Activated CD4-positive, alpha-beta T cell treated with anti-CD3 and anti-CD28 coated beads, Interleukin-10, Interleukin-2, amounts not matched to agents 100 ng/mL and 50 ng/mL, durations not matched to agents 16 hours and 8 hours (primary cell): ENCODE measurements around the gene ZFYVE26.
A peak's percentile ranks its signal among the peaks of the same experiment; 100 is the strongest.
"Not testable (repeated sequence)": the region's sequence is repeated elsewhere in the genome, so short reads cannot be mapped to it uniquely, and the experiment has no call there.

ENCODE experiments used
- DNase-seq: peaks from one replicate; pipeline ENCODE4 v3.0.0-alpha.2; 2020

Gene ZFYVE26

DNA sequence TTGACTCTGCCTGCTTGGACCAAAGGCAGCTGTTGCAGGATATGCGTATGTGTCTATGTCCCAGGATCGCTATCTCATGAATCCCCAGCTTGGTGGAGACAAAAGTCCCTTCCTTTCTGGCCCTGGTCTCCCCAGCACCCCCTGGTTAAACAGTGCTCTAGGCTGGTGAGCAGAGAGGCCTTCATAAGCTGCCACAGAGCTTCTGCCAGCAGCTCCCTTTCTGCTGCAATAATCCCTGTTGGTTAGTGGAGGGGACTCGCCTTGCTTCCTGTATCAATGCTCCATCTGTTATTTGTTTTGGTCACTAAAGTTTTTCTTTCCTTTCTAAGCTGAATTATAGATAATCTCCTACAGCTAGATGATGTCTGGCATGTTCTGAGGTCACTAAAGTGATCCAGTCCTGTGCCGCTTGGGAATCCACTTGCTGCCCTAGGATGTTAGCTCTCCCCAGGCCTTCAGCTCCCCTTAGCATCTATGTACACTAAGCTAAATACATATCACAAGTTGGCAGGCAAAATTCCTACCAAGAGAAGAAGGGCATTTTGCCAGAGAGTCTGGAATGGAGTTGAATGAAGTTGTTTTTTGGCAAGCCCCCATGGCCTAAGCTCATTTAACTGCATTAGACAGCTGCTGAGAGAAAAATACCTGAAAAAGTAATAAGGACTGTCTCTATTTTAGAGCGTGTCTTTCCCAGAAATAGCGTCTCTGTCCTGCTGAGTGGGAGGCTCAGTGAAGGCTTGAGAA lies 66.9 kb downstream of the ZFYVE26 start:
- DNase-seq = no peak

DNA sequence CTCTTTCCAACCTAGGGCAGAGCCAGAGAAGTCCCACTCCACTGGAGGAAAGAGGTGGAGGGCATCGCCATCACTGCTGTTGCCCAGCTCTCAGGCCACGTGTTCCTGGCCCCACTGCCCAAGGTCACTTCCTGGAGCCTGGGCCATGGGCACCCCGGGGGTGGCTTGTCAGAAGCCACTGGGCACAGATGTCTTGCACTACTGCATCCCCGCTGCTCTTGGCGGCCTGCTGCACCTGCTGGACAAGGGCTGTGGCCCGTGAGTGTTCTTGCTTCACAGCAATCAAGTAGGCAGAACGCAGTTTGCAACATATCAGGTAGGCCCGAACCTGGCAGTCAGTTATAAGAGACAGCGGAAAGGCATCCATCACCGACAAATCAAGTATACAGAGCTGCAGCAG lies 68.1 kb downstream of the ZFYVE26 start:
- no peak for DNase-seq

DNA sequence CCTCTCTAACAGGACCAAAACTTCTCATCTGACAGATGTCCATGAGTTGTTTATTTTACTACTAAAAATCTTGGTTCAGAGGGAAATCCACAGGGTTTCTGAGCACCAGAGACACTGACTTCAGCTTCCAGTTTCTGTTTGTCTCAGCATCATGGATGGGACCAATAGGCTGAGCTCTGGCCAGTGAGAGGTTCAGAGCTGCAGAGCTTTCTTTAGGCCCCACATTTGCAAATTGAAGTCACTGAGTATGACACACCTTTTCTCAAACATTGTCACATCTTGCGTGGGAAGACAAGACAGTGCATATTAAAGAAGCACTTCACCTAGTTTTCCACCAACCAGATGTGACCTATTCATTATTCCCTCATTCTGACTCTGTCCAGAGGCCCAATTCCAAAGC lies 69.5 kb downstream of the ZFYVE26 start:
- peak; percentile 53 for DNase-seq

DNA sequence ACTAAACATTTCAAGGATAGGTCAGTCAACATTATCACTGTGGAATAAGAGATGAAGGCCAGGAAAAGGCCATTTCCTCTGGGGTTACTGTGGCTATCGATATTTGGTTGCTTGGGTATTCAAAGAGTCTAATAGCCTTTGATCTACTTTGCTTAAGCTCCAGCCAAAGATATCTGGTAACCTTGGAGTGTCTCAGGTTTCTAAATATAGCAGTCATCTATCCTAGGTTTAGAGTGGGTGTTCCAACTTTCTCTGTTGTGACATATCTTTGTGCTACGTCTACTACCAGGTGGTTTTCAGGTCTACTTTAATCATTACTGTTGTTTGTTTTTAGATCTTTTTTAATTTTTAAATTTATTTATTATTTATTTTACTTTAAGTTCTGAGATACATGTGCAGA lies 72.3 kb downstream of the ZFYVE26 start:
- no peak for DNase-seq

DNA sequence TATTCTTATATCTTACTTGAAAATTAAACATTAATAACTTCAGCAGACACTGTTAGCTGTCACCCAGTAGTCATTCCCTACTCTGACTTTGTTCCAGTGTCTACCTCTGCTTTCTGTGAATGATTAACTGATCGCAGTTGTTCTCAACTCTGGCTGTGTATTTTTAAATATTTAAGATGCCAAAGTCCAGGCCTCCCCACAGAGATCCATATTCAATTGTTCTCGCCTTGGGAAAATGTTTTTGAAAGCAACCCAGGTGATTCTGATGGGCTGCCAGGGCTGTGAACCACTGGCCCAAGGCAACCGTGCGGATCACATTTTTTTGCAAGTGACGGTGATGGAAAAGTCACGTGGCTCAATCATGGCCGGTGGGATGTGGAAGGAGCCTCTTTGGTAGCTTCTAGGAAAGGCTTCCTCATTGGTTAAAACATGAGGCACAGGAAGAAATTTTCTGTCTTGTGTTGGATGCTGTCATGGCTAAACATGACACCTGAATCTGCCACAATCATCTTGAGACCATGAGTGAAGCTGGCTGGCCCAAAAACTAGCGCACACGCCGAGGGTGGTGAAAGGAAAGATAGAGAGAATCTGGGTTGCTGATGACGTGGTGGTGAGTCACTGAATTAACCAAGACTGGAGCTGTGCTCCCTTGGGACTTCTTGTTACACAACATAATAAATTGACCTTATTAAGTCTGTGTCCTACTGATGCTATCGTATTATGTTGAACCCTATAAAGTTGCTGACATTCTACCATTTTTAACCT lies 77.5 kb downstream of the ZFYVE26 start:
- no peak for DNase-seq

DNA sequence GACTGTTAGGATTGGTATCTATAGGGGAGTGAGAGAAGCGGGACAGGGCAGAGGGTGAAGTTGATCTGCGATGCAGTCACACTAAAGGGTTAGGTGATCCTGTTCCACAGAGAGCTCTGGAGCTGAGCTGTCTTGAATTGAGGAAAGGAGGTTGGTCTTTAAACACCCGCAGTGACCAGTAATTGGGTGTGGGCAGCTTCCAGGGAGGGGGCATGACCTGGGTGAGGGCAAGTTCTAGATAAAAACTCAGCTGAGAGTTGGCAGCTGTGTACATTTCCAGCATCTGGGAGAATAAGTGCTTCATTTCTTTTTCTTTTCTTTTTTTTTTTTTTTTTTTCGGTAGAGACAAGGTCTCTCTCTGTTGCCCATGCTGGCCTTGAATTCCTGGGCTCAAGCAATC lies 79.6 kb downstream of the ZFYVE26 start:
- no peak for DNase-seq

DNA sequence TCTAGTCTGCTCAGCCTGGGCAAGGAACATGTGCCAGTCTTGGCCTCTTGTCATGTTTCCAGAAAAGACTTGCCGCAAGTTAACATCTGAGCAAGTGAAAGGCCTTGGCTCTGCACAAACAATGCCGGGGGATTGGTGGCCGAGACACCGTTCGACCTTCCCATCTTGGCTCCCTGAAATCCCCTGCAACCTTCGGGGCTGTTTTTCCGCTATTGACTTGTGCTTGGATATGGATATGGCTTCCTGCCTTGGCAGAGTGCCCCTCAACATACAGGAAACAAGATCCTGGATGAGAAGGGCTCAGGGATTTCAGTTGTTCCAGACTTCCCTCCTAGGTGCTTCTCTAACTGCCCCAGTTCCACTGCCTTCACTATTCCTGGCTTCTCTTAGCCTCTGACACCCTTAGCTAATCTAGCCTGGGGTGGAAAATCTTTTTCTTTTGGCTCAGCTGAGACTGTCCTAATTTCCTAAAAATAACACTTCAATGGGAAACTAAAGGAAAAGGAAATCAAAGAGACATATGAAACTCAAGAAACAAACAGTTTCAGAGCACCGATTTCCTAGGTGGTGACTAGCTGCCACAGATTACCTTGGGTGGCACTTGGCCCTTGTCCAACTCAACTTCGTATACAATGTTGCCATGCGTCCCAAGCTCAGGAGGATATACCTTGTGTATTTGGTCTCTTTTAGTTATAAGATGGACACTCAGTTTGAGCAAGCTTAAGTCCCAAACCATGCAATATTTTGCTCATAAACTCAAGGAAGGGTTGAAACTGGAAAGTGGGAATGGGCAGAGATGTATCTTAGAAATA lies 80.8 kb downstream of the ZFYVE26 start:
- no peak for DNase-seq

DNA sequence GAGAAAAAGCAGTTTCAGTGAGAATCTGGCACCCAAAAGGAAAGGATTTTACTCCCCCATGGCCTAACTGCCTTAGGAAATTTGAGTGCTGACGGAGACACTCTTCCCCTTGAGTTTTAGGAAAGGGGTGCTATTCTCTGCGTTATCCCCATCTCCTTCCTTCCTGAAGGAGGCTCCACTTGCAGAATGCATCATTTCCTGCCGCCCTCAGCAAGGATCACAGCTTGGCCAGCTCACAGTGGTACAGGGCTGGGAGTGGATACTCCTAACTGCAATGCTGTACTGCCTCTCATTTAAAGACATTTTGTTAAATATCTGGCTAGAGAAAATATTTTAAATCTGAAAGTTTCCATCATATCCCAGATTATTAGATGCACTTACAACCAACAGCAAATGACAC lies 81.7 kb downstream of the ZFYVE26 start:
- no peak for DNase-seq

DNA sequence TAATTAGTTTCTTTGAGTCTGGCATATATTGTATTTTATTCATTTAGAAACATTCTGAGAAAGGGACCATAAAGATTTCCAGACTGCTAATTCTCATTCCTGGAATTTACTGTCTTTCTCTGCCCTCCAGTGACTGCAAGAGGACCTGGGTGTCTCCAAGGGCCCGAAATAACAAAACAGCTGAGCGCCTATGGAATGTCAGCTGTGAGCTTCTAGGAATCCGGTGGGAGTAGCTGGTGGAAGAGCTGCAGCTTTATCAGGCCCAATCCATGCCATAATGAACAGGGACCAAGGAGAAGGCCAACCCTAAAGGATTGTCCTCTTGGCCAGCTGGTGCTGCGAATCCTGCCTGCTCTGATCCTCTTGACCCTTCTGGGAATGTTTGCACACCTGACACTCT lies 82.8 kb downstream of the ZFYVE26 start:
- no peak for DNase-seq

DNA sequence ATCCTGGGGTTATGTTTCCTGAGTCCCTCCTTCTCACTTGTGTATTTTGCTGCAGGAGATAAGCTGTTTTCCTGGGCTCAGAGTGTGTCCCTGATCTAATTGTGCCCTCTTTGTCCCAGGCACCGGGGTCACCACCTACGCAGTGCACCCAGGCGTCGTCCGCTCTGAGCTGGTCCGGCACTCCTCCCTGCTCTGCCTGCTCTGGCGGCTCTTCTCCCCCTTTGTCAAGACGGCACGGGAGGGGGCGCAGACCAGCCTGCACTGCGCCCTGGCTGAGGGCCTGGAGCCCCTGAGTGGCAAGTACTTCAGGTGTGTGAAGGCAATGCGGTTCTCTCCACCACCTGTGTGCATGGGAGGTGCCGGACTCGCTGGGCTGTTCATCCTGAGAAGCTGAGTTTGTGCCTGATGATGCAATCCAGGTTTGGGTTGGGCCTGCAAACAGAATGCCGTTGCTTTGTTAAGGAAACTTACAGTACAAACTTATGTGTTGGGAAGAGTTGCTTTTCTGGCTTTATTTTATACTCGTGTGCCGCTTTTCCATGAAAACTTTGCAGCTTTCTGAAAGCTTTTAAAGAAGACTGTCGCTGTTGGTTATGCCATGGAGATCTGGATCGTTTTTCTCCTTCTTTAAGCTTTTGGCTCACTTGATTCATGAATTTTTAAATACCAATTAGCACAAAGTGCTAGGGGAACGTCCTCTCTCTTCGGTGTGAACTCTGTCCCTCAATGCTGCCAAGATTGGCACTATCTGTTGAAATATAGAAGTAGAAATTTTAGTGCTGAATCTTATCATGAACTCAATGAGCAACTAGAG lies 87.1 kb downstream of the ZFYVE26 start:
- DNase-seq = no peak

DNA sequence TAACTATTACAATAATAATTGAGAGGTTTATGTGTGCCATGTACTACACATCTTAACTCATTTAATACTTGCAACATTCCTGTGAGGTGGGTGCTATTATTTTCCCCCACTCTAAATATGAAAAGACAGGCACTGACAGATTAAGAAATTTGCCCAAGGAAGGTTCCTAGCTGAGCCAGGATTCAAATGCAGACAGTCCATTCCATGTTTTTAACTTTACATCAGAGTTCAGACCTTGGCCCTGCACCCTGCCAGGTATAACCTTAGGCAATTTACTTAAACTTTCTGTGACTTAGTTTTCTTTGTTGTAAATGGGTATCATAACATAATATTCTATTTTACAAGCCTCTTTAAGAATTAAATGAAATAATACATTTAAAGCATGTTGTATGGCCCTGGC lies 88.1 kb downstream of the ZFYVE26 start:
- no peak for DNase-seq

DNA sequence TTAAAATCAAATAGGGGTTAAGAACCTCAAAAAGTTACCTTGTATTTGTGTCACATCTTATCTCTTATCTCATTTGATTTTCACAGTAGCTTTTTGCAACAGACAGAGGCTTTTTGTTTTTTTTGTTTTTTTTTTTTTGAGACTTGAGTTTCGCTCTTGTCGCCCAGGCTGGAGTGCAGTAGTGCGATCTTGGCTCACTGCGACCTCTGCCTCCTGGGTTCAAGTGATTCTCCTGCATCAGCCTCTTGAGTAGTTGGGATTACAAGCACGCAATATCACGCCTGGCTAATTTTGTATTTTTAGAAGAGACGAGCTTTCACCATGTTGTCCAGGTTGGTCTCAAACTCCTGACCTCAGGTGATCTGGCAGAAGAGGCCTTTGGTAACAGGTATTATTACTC lies 89.0 kb downstream of the ZFYVE26 start:
- no peak for DNase-seq

DNA sequence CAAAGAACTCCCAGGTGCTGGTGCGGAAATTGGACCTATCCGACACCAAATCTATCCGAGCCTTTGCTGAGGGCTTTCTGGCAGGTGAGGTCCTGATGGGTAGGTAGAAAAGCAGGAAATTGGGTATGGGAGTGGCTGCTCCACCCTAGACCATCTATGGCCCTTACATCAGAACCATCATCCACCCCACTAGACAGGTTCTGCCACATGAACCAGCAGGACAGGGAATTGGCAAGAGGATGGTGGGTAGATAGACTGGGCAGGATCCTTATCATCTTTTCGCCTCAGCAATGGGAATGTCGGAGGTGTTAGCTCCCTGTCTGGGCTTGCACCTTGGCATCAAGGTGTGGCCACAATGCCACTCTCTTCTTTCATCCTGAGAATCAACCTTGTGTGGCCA lies 91.2 kb downstream of the ZFYVE26 start:
- DNase-seq = no peak

DNA sequence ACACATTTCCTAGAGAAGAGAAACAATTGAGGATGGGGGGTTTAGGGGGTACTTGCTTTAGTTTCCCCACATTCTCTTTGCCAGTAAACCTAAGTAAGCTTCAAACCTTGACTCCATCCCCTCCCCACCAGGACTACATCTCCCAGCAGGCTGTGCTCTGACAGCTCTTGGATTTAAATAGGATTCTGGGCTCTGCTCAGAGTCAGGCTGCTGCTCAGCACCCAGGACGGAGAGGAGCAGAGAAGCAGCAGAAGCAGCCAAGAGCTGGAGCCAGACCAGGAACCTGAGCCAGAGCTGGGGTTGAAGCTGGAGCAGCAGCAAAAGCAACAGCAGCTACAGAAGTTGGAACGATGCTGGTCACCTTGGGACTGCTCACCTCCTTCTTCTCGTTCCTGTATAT lies 94.1 kb downstream of the ZFYVE26 start:
- no peak for DNase-seq

DNA sequence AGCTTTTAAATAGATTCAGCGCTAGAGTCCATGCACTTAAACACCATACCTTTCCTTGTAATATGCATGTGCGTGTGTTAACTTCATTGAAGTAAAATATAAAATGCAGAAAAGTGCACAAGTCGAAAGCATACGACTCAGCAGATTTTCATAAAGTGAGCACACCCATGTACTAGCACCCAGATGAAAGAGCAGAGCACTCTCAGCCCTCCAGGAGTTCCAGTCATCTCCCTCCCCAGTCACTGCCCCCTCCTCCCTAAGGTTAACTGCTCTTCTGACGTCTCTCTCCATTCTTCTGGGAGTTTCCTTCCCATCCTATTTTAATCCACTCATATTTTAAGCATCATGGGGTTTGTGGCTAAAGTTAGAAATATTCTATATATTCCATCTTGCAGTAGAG lies 94.5 kb downstream of the ZFYVE26 start:
- no peak for DNase-seq

DNA sequence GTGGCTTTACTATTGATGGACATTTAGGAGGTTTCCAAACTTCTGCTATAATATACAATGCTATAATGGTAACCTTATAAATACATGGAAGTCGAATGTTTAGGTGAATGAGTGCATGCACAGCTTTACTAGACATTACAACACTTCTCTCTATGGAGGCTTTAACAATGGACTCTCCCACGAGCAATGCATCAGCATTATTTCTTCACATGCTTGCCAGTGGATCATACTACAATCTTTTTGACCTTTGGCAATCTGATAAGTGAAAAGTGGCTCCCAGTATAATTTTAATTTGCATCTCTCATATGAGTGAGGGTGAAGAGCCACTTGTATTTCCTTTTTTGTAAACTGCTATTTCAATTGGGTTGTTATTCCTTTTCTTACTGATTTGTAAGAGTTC lies 96.5 kb downstream of the ZFYVE26 start:
- no peak for DNase-seq

DNA sequence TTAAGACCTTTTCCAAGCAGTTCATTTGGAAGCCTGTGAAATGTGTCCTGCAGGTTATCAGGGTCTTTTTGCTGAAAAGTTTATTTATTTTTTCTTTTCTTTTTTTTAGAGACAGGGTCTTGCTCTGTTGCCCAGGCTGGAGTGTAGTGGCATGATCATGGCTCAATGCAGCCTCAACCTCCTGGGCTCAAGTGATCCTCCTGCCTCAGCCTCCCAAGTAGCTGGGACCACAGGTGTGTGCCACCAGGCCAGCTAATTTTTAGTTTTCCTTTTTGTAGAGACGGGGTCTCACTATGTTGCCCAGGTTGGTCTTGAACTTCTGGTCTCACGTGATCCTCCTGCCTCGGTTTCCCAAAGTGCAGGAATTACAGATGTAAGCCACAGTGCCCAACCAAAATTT lies 97.0 kb downstream of the ZFYVE26 start:
- DNase-seq = not testable (repeated sequence)

DNA sequence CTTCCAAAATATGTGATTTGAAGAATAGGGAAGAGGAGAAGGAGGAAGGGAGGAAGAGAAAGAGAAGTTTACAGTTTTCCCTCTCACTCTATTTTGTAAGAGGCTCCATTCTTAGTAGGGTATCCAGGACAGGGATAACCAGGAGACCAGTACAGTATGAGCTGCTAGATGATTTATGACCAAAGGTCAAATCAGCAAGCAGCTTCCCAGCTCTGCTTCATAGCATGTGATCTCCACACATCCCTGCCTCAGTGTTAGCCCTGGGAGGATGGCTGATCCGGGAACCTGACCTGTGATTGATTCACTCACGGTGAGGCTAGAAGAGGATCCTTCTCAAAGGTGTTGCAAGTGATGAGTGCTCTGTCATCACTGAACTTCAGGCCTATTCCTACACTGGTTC lies 98.1 kb downstream of the ZFYVE26 start:
- no peak for DNase-seq

DNA sequence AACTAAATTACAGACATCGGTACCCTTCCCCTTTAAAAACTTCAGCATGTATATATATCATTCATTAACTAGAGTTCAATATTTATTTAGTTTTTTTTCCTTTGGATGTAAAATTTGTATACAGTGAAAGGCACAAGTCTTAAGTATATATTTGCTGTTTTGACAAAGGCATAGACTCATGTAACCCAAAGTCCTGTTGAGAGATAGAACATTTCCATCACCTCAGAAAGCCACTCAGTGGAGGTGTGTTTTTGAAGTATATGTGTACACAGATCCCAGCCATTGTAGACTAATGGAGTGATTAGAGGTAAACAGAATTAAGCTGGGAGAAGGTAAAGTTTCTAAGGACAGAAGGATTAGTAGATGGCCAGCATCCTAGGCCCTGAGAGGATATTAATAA lies 99.3 kb downstream of the ZFYVE26 start:
- no peak for DNase-seq

DNA sequence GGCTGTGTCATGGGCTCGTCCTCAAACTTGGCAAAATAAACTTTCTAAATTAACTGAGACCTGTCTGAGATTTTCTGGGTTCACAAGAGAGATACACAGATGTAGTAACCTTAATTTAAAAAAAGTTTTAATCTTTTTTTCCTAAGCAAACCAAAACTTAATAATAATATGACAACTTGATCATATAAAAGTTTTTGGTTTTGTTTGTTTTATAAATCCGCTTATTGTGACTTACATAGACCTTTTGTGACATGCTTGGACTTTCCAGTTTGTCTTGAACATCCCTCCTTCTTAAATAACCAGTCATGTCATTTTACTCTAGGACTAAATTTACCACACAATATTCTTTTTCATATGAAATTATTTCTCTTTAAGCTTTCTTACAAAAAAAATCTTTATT lies 106.2 kb downstream of the ZFYVE26 start:
- DNase-seq = no peak

DNA sequence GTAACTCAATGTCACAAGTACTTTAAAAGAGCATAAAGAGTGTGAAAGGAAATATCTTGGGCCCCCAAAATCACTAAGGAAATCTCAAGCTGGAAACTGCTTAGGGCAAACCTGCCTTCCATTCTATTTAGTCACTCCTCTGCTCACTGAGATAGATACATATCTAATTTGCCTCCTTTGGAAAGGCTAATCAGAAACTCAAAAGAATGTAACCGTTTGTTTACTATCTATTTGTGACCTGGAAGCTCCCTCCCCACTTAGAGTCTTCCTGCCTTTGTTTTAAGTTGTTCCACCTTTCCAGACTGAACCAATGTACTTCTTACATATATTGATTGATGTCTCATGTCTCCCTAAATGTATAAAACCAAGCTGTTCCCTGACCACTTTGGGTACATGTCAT lies 106.6 kb downstream of the ZFYVE26 start:
- DNase-seq = not testable (repeated sequence)

DNA sequence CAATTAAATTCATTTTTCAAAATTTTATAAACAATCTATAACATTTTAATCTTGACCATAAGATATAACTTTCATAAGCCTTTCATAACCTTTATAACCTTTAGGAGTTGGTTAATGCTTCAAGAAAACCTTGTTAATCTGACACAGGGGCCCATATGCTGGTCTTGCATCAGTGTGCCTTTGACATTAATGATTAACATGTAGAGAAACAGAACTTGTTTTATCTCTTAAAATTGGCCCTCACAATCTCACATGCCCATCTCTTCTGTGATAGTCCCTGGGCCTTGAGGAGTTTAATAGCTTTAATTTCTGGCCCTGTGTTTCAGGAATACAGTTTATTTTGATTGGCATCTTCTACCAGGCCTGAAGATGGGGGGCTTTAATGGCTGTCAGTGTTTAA lies 107.0 kb downstream of the ZFYVE26 start:
- not testable (repeated sequence) for DNase-seq

DNA sequence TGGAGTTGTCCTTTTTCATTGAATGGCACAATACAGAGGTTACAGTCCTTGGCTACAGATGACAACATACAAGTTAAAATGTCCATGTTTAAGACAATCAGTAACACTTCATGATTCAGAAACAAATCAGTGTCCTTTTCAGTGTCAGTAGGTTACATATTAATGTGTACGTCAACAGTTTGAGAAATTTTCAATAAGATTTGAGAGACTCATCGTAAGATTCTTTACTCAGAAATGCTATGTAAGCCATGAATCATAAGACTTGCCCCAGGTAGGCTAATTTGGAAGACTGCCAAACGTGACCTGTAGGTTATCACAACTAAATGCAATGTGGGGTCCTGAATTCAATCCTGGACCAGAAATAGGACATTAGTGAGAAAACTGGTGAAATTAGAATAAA lies 111.2 kb downstream of the ZFYVE26 start:
- no peak for DNase-seq
